Endothelial cell of umbilical vein (primary cell): Measurements from ENCODE around the gene ZNF214. TPM values are rescaled to one million over a fixed set of nuclear protein-coding genes. Genes with fewer than 3 reads are reported as not detected.
A peak's percentile ranks its signal among the peaks of the same experiment; 100 is the strongest.

Experiments
- BruUV-seq: library from RNA; stranded (reverse); fragments of 400-500 nt; replicated peaks from 2 replicates; lab custom pipeline; 2021; lab: Mats Ljungman, UMichigan
- CTCF ChIA-PET: fragments of 300-600, 350-600 bp; sonication (Branson Sonifier 250); formaldehyde crosslinking; loops from one replicate; lab custom pipeline; 2021; ENCODE audit warnings: antibody characterized with exemption, inconsistent platforms; lab: Charles Lee
- POLR2A ChIA-PET: fragments of 300-600, 350-600 bp; sonication (Branson Sonifier 250); formaldehyde crosslinking; loops from one replicate; lab custom pipeline; 2021; ENCODE audit warnings: antibody characterized with exemption, inconsistent platforms; lab: Charles Lee
- DNase-seq: peaks from one replicate; pipeline ENCODE4 v3.0.0-alpha.2; 2011; ENCODE audit warnings: low read depth, low spot score
- FAIRE-seq: peaks from 2 replicates; lab custom pipeline; 2011; peaks lifted over from hg19 to GRCh38; lab: Jason Lieb, UNC
- H2AFZ ChIP-seq: 2 replicates; pipeline ENCODE4 v1.6.0; 2012; ENCODE audit warnings: low read depth, low read length, control low read depth, inconsistent platforms
- H3K27ac ChIP-seq: 2 replicates; pipeline ENCODE4 v1.5.1; 2011; ENCODE audit warnings: low read depth, mild to moderate bottlenecking, control low read depth, low read length, moderate library complexity; ENCODE audit not compliant: insufficient read depth
- H3K27me3 ChIP-seq, 2 experiments: 2 replicates each; pipeline versions ENCODE4 v1.6.0 to v1.6.1; 2011; ENCODE audit warnings: low read length in 2 of 2, mixed read lengths in 1 of 2; ENCODE audit not compliant: control insufficient read depth in 2 of 2, insufficient read depth in 2 of 2
- H3K36me3 ChIP-seq, 2 experiments: 2 replicates in 1 of 2; 3 replicates in 1 of 2; pipeline ENCODE4 v1.5.1; 2011; ENCODE audit warnings: low read length in 2 of 2, mild to moderate bottlenecking in 1 of 2, moderate library complexity in 1 of 2; ENCODE audit not compliant: control insufficient read depth in 2 of 2, insufficient read depth in 2 of 2; ENCODE audit errors: extremely low read depth in 1 of 2
- H3K4me1 ChIP-seq: 3 replicates; pipeline ENCODE4 v1.5.1; 2011; ENCODE audit warnings: mild to moderate bottlenecking, low read length; ENCODE audit not compliant: control insufficient read depth, insufficient read depth; ENCODE audit errors: extremely low read depth
- H3K4me2 ChIP-seq: 2 replicates; pipeline ENCODE4 v1.6.1; 2011; ENCODE audit warnings: low read length, control low read depth, mixed read lengths; ENCODE audit not compliant: insufficient read depth
- H3K4me3 ChIP-seq, 3 experiments: fragments of 200-600 bp in 1 of 3; sonication (generic), shearing (Covaris generic) in 1 of 3; replicated peaks in 1 of 3; 2 replicates each; pipeline ENCODE4 v1.5.1; 2011 to 2016; ENCODE audit warnings: control low read depth in 3 of 3, low read length in 3 of 3, mild to moderate bottlenecking in 2 of 3, inconsistent platforms in 1 of 3, low read depth in 1 of 3, moderate library complexity in 1 of 3; ENCODE audit not compliant: insufficient read depth in 1 of 3
- H3K79me2 ChIP-seq: 2 replicates; pipeline ENCODE4 v1.6.0; 2012; ENCODE audit warnings: low read length, inconsistent platforms; ENCODE audit not compliant: control insufficient read depth, insufficient read depth
- H3K9ac ChIP-seq: replicated peaks from 2 replicates; pipeline ENCODE3; 2011; ENCODE audit warnings: low read length, control low read depth; ENCODE audit not compliant: insufficient read depth; ENCODE audit errors: extremely low read depth
- H3K9me1 ChIP-seq: replicated peaks from 3 replicates; pipeline ENCODE4 v1.6.0; 2011; ENCODE audit warnings: mild to moderate bottlenecking, low read length; ENCODE audit not compliant: control insufficient read depth, insufficient read depth; ENCODE audit errors: extremely low read depth
- H3K9me3 ChIP-seq: replicated peaks from 2 replicates; pipeline ENCODE4 v1.5.1; 2012; ENCODE audit warnings: low read length, inconsistent platforms; ENCODE audit not compliant: control insufficient read depth, insufficient read depth
- H4K20me1 ChIP-seq: replicated peaks from 2 replicates; pipeline ENCODE3; 2011; ENCODE audit warnings: mild to moderate bottlenecking, low read length; ENCODE audit not compliant: control insufficient read depth, insufficient read depth; ENCODE audit errors: extremely low read depth
- CTCF ChIP-seq, 2 donors: IDR thresholded peaks; 1 replicate in 1 of 2; 2 replicates in 1 of 2; pipeline ENCODE4 v1.5.1; 2011; ENCODE audit warnings: low read length in 2 of 2, mild to moderate bottlenecking in 2 of 2, moderate library complexity in 2 of 2, control low read depth in 1 of 2, inconsistent platforms in 1 of 2, low read depth in 1 of 2; ENCODE audit not compliant: insufficient read depth in 1 of 2; ENCODE audit errors: extremely low read depth in 1 of 2
- EZH2 ChIP-seq: IDR thresholded peaks from 2 replicates; pipeline ENCODE4 v1.6.1; 2012; ENCODE audit warnings: borderline replicate concordance, low read depth, mild to moderate bottlenecking, moderate library complexity, low read length, inconsistent platforms; ENCODE audit not compliant: severe bottlenecking
- FOS ChIP-seq: IDR thresholded peaks from 2 replicates; pipeline ENCODE4 v1.6.1; 2011; ENCODE audit warnings: mild to moderate bottlenecking, low read length, moderate library complexity, borderline replicate concordance; ENCODE audit not compliant: insufficient read depth
- GATA2 ChIP-seq: IDR thresholded peaks from 2 replicates; pipeline ENCODE4 v1.7.0; 2011; ENCODE audit warnings: low read depth, mild to moderate bottlenecking, moderate library complexity, mixed read lengths, low read length; ENCODE audit not compliant: insufficient read length, insufficient read depth
- JUN ChIP-seq: IDR thresholded peaks from 2 replicates; pipeline ENCODE4 v1.6.1; 2011; ENCODE audit warnings: borderline replicate concordance, low read depth; ENCODE audit not compliant: insufficient read length, insufficient read depth
- MAX ChIP-seq: IDR thresholded peaks from 2 replicates; pipeline ENCODE4 v1.6.1; 2011; ENCODE audit not compliant: insufficient read depth, insufficient read length
- MYC ChIP-seq: IDR thresholded peaks from one replicate; pipeline ENCODE4 v1.6.1; 2011; ENCODE audit warnings: mild to moderate bottlenecking, low read depth, low read length
- POLR2A ChIP-seq: IDR thresholded peaks from 2 replicates; pipeline ENCODE4 v1.6.1; 2012; ENCODE audit warnings: low read depth, mild to moderate bottlenecking, control low read depth, low read length
- POLR2AphosphoS5 ChIP-seq: IDR thresholded peaks from 2 replicates; pipeline ENCODE4 v1.6.1; 2012; ENCODE audit warnings: low read depth, mild to moderate bottlenecking, control low read depth, low read length, moderate library complexity; ENCODE audit not compliant: insufficient read depth
- dilution Hi-C: fragments of 300-500 bp; cut with MboI; formaldehyde crosslinking; loops from one replicate; pipeline ENCODE4 v1.15.0; 2019; ENCODE audit warnings: low sequenced_read_pairs; ENCODE audit not compliant: extremely low pct_ligation_motif_present
- intact Hi-C: fragments of 100-400 bp; cut with micrococcal nuclease; formaldehyde crosslinking; loops from one replicate; pipeline ENCODE4 v1.10.0; 2022
- polyA plus RNA-seq, 4 experiments: library from polyadenylated mRNA; depleted of rRNA in 3 of 4; stranded (reverse) in 3 of 4; unstranded in 1 of 4; fragments of >200 nt; gene quantifications; 2 replicates each; pipeline versions ENCODE4 v1.2.1 to v1.2.3, GENCODE V29; 2011 to 2012; ENCODE audit warnings: missing spikeins in 1 of 4
- total RNA-seq: library from RNA; stranded (reverse); gene quantifications from 2 replicates; pipeline ENCODE4 v1.2.3, GENCODE V29; 2021

Gene ZNF214
- total and polyA plus RNA-seq, 2 donors (not counting 3 experiments of a cell fraction or from before 2014, with no cell fraction given), result 0.94 to 1.7 TPM

GRCh38 chr11:6992457-6993417 lies 27.4 kb downstream of the ZNF214 start:
- no peak for FAIRE-seq

More at GRCh38 chr11:6992457-6993417, 27.4 kb downstream of the ZNF214 start:
- no TSS peak for BruUV-seq
- no peak overlapping the region for H3K4me2 ChIP-seq
- H3K9me3 ChIP-seq, result no peaks in the 10 kb centered on the region
- H3K36me3 ChIP-seq, result no peaks in the 10 kb centered on the region
- no peaks in the 10 kb centered on the region for H4K20me1 ChIP-seq
- H3K4me3 ChIP-seq, result no peak overlapping the region
- DNase-seq, result peak; percentile 67
- no peaks in the 10 kb centered on the region for H3K79me2 ChIP-seq
- dilution Hi-C loops (no loop called here), intact Hi-C loops (loop anchor here (5.0 kb wide), 1 partner anchor 65 kb away; the partner anchor contains the start of gene ZNF215)
- H3K27me3 ChIP-seq, result no peaks in the 10 kb centered on the region
- ChIA-PET CTCF (interaction anchor here (1.9 kb wide), 1 partner anchor 180 kb away, joined by 6 read pairs; no protein-coding TSS in a partner anchor), POLR2A (no interaction called here)
- H3K27ac ChIP-seq, result no peak overlapping the region
- TF ChIP-seq JUN, result no peak
- TF ChIP-seq GATA2, result no peak
- no peak for TF ChIP-seq EZH2
- no peak for TF ChIP-seq MAX
- no peak for TF ChIP-seq FOS
- TF ChIP-seq POLR2A, result no peak
- TF ChIP-seq POLR2AphosphoS5, result no peak
- no peak for TF ChIP-seq MYC
- TF ChIP-seq CTCF (IDR thresholded peaks at IDR 0.05; ENCODE audit: extremely low read depth in 1 of 2, insufficient read depth in 1 of 2, low read depth in 1 of 2, low read length in 2 of 2), result no peak
- H3K4me1 ChIP-seq, result no peaks in the 10 kb centered on the region
- peak overlapping the region; percentile 28 for H2AFZ ChIP-seq
- no peaks in the 10 kb centered on the region for H3K9me1 ChIP-seq
- H3K9ac ChIP-seq, result no peak overlapping the region
